22Rv1 (cell line): ENCODE measurements around the gene TFCP2L1.

Source experiments
- H3K27ac ChIP-seq: fragments of 450-650 bp; 2 replicates; pipeline ENCODE4 v1.5.1; 2017
- ZFX ChIP-seq: fragments of 450-650 bp; IDR thresholded peaks from 2 replicates; pipeline ENCODE4 v1.6.1; 2017; ENCODE audit warnings: antibody characterized with exemption, borderline replicate concordance
- TF ChIP-seq, protein P1 (sequence below): fragments of 450-650 bp; IDR thresholded peaks from 2 replicates; pipeline ENCODE4 v1.5.1; 2017; ENCODE audit warnings: mild to moderate bottlenecking

The TFCP2L1 gene

DNA sequence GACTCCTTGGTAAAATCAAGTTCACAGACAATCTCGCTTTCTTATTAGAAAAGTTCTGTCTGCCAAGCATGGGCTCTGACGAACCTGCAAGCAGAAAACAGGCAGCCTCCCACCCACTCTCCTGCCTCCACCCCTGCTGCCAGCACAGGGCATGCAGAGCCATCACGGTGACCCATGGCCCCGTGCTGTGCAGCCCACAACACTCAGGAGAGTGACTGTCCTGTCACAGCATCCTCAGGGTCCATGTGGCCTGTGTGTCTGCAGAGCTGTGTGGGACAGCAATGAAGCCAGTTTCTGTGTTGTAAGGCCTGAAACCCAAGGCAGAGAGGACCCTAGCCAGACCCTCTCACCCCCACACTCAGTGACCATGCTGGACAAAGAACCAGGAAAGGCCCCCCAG lies 46.2 kb downstream of the TFCP2L1 start:
- no peak for TF ChIP-seq ZFX
- TF ChIP-seq, protein P1, sequence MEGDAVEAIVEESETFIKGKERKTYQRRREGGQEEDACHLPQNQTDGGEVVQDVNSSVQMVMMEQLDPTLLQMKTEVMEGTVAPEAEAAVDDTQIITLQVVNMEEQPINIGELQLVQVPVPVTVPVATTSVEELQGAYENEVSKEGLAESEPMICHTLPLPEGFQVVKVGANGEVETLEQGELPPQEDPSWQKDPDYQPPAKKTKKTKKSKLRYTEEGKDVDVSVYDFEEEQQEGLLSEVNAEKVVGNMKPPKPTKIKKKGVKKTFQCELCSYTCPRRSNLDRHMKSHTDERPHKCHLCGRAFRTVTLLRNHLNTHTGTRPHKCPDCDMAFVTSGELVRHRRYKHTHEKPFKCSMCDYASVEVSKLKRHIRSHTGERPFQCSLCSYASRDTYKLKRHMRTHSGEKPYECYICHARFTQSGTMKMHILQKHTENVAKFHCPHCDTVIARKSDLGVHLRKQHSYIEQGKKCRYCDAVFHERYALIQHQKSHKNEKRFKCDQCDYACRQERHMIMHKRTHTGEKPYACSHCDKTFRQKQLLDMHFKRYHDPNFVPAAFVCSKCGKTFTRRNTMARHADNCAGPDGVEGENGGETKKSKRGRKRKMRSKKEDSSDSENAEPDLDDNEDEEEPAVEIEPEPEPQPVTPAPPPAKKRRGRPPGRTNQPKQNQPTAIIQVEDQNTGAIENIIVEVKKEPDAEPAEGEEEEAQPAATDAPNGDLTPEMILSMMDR = no peak
- H3K27ac ChIP-seq = no peak overlapping the region

DNA sequence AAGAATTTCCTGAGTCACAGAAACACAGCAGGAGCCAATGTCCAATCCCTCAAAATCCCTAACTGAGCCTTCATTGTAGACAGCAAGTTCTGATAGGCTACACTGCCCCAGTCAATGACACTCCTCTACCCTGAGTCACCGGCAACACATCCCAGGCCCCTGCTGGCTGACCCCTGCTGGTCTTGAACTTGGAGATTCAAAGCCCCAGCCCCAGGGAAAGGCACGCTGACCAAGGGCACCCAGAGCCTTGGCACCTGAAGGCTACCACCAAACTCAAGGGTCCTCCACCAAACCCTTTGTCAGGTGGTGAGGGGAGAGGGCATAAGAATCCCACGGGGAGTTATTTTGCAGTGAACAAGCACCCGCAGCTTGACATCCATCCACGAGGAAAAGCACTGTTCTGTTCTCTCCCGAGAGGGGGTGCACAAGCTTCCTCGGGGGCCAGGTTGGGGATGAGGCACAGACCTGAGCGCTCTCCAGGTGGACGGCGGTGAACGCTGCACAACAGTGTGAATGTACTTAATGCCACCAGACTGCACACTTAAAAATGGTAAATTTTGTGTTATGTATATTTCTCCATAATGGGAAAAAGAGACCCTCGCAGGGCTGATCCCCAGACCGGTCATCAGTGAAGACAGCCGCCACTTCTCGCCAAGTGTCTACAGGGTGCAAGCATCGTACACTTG lies 46.9 kb downstream of the TFCP2L1 start:
- no peak overlapping the region for H3K27ac ChIP-seq
- TF ChIP-seq, protein P1 = no peak
- no peak for TF ChIP-seq ZFX

DNA sequence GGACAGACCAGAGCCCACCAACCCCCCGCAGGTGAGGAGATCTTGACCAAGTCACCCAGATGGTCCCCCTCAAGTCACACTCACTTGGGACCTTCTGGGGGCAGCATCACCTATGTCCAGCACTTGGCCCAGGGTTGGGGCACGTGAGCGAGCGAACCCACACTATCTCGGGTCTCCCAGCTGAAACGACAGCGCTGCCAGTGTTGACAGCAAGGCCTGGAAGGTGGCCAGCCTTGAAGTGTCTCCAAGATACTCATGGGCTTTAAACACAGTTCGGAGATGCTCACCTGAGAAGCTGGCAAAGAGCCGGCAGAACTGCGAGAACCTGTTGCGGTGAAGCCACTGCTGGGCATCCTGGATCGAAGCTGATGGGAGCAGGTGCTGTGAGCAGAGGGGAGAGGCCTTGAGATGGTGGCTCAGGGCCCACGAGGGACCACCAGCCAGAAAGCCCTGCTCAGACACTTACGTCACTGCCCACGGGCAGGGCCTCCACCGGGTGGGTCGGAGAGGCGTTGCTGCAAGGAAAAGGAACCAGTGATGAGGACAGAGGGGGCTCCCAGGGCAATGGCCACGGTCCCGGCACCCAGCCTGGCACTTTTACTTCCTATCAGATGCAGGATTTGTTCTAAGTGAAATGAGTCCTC lies 47.5 kb downstream of the TFCP2L1 start:
- H3K27ac ChIP-seq = no peak overlapping the region
- TF ChIP-seq, protein P1 = no peak

DNA sequence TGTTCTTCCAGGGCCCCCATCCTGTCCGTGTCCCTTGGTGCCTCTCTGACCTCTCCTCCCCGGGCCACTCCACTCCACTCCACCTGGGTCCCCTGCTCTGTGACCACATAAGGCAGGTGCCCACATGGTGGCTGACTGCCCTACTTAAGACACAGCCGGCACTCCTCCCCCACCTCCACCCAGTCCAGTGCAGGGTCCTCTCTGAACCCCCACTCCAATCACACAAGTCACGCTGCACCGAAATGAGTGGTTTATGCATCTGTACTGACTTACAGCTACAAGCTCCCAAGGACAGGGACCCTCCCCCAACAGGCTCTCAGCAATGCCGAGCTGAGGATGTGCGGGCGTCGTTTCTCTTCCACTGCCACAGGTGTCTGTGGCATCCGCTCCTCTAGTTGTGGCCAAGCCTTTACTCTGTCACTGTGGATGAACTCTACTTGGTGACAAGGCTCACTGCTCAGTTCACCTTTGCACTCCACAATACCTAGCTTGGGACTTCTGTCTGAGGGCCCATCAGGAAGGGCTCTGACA lies 48.3 kb downstream of the TFCP2L1 start:
- TF ChIP-seq, protein P1 = no peak
- no peak for TF ChIP-seq ZFX
- H3K27ac ChIP-seq = no peak overlapping the region

DNA sequence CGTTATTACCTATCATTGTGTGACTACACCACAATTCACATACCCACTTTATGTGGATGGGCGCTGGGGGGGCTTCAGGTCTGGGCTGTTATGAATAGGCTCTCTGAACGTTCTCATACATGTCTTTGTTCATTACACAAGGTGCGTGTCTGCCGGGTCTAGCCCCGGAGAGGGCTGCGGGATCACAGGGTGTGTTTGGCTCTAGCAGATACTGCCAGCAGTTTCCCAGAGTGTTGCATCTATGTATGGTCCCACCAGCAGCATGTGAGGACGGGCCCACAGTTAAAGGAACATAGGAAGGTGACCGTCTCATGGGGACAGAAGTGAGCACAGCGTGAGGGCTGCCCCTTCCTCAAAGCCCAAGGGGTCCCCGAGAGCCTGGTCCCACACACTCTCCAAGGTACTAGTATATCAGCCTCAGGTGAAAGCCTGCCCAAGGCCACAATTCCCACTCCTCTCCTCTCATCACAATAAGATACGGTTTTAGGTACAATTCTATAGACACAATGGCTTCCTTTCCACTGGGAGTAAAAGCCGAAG lies 48.8 kb downstream of the TFCP2L1 start:
- TF ChIP-seq ZFX = no peak
- no peak overlapping the region for H3K27ac ChIP-seq

DNA sequence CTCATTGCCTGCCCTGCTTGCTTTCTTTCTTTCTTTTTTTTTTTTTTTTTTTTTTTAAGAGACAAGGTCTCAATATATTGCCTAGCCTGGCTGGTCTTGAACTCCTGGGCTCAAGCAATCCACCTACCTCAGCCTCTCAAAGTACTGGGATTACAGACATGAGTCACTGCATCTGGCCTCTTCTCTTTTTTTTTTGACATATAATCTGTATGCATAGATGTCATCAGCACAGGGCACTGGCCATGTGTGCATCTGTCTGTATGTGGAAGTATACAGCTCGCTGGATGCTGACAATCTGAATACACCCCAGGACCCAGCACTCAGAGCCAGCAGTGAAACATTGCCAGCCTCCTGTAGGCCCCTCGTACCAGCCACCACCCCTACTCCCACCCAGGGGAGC lies 49.5 kb downstream of the TFCP2L1 start:
- TF ChIP-seq, protein P1 = no peak

DNA sequence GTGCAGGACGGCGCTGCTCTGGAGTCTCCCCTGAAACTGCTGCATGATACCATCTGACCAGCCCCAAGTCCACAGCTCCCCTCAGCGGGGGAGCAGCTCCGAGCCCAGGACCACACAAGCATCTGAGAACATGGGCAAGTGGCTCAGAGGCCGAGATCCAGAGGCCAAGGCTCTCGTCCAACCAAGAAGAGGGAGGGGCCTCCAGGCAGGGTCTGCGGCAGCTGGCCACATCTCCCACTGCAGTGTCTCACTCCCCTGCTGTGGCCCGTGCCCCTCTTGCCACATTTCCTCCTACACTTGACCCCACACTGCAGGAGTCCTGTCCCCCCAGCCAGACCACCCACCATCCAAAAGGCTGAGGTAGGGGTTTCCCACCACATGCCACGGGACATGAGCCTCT lies 50.2 kb downstream of the TFCP2L1 start:
- no peak overlapping the region for H3K27ac ChIP-seq
- TF ChIP-seq, protein P1 = no peak
- TF ChIP-seq ZFX = no peak

More for the DNA sequence above, 49.5 kb downstream of the TFCP2L1 start:
- H3K27ac ChIP-seq = no peak overlapping the region
